ENCODE data around the gene NDUFS7.
A peak's percentile ranks its signal among the peaks of the same experiment; 100 is the strongest.

Gene NDUFS7

DNA sequence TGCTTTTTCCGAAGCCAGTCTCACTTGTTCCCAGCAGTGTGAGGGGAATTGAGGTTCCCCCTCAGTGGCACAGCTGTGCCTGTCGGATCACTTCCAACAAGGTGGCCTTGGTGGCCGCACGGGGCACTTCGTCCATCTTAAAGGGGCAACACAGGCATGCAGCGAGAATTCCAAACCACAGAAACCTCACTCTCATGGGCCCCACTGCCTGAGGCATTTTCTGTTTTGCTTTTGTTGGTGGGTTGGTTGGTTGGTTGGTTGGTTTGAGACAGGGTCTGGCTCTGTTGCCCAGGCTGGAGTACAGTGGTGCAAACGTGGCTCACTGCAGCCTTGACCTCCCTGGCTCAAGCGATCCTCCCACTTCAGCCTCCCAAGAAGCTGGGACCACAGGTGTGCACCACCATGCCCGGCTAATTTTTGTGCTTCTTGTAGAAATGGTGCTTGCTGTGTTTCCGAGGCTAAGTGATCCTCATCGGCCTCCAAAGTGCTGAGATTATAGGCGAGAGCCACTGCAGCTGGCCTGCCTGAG, 3.7 kb upstream of the NDUFS7 start:
- no peak overlapping the region for H3K4me3 ChIP-seq (ENCODE audit: low read depth, low read length)
- TF ChIP-seq, protein P1, sequence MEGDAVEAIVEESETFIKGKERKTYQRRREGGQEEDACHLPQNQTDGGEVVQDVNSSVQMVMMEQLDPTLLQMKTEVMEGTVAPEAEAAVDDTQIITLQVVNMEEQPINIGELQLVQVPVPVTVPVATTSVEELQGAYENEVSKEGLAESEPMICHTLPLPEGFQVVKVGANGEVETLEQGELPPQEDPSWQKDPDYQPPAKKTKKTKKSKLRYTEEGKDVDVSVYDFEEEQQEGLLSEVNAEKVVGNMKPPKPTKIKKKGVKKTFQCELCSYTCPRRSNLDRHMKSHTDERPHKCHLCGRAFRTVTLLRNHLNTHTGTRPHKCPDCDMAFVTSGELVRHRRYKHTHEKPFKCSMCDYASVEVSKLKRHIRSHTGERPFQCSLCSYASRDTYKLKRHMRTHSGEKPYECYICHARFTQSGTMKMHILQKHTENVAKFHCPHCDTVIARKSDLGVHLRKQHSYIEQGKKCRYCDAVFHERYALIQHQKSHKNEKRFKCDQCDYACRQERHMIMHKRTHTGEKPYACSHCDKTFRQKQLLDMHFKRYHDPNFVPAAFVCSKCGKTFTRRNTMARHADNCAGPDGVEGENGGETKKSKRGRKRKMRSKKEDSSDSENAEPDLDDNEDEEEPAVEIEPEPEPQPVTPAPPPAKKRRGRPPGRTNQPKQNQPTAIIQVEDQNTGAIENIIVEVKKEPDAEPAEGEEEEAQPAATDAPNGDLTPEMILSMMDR (IDR thresholded peaks at IDR 0.05; ENCODE audit: low read depth, low read length), result no peak

DNA sequence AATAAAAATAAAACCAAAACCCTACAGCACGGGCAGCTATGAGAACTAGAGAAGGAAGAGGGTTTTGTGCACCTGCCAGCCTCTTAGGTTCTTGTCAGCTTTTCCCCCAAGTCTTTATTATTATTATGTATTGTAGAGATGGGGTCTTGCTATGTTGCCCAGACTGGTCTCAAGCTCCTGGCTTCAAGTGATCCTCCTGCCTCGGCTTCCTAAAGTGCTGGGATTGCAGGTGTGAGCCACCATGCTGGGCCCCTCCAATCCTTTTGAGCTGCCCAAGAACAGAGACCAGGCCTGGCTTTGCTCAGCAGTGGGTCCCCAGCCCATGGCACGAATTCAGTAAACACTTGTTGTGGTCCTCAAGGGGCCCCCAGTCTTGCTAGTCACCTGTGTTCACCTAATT, 1.5 kb upstream of the NDUFS7 start:
- TF ChIP-seq, protein P1 (IDR thresholded peaks at IDR 0.05; ENCODE audit: low read depth, low read length), result no peak
- H3K4me3 ChIP-seq (ENCODE audit: low read depth, low read length), result no peak overlapping the region

DNA sequence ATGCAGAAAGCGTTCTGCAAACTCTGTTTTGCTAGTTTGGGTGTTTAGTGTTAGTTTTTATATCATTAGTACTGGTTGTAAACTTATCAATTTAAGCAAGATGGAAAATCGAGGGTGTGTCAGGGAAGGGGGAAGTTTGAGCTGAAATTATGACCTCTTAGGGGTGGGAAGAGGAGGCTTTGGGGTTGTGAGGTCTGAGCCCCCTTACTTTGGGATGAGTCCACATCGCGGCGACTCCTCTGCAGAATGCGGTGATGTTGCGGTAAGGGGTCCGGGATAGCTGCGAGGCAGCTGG, 743 bp upstream of the NDUFS7 start:
- TF ChIP-seq, protein P1 (IDR thresholded peaks at IDR 0.05; ENCODE audit: low read depth, low read length), result no peak

DNA sequence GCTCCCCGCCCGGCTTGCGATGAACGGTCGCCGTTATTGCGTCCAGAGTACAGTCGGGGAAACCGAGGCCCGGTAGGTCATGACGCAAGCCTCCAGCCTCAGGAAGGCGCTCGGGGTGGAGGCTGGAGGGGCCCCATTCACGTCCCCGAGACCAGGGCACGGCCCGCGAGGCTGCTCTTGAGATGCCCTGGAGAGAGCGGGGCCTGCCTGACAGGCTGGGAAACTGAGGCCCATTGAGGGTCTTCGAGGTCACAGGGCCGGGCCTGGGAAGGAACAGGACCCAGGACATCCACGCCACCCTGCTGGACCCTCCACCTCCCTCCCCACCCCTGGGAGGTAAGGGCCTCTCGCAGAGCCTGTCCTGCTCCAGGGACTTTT, 367 bp downstream of the NDUFS7 start:
- peak overlapping the region; percentile 95 for H3K4me3 ChIP-seq (ENCODE audit: low read depth, low read length)
- TF ChIP-seq, protein P1 (IDR thresholded peaks at IDR 0.05; ENCODE audit: low read depth, low read length), result no peak

More for the DNA sequence above, 743 bp upstream of the NDUFS7 start:
- no peak overlapping the region for H3K4me3 ChIP-seq (ENCODE audit: low read depth, low read length)

DNA sequence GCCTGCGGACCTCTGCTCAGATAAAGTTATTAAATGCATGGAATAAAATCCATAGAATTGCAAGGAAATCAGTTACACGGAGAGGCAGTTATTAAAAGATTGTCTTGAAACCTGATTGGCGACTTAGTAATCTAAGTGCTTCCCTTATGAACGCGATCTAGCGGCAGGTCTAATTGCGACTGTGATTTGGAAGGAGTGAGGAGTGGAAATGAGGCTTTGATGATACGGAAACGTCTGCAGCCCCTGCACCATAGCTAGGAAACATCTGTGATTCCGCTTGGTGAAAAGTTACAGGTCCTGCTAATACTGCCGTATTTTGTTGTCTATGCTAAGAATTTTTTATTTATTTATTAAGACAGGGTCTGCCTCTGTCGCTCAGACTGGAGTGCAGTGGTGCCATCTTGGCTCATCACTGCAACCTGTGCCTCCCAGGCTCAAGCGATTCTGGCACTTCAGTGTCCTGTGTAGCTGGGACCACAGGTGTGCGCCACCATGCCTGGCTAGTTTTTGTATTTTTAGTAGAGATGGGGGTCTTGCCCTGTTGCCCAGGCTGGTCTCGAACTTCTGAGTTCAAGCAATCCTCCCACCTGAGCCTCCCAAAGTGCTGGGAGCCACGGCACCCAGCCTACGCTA, 887 bp downstream of the NDUFS7 start:
- H3K4me3 ChIP-seq (ENCODE audit: low read depth, low read length), result peak overlapping the region; percentile 95
- TF ChIP-seq, protein P1 (IDR thresholded peaks at IDR 0.05; ENCODE audit: low read depth, low read length), result no peak

DNA sequence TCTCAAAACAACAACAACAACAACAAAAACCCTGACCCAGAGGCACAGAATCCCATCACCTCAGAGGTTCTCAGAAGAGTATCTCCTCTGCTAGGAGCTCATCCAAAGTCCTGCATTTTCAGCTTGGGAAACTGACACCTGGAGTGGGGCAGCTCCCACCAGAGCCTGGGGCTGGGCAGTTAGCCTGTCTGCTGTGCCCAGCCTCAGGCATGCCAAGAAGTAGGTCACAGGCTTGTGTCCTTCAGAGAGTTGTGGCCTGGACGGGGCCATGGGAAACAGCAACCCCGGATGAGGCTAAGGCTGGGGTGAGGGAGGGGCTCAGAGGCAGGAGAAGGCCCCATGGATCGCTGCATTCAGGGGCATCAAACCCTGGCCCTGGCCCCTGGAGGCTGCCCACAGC, 2.1 kb downstream of the NDUFS7 start:
- H3K4me3 ChIP-seq (ENCODE audit: low read depth, low read length), result no peak overlapping the region
- TF ChIP-seq, protein P1 (IDR thresholded peaks at IDR 0.05; ENCODE audit: low read depth, low read length), result no peak

DNA sequence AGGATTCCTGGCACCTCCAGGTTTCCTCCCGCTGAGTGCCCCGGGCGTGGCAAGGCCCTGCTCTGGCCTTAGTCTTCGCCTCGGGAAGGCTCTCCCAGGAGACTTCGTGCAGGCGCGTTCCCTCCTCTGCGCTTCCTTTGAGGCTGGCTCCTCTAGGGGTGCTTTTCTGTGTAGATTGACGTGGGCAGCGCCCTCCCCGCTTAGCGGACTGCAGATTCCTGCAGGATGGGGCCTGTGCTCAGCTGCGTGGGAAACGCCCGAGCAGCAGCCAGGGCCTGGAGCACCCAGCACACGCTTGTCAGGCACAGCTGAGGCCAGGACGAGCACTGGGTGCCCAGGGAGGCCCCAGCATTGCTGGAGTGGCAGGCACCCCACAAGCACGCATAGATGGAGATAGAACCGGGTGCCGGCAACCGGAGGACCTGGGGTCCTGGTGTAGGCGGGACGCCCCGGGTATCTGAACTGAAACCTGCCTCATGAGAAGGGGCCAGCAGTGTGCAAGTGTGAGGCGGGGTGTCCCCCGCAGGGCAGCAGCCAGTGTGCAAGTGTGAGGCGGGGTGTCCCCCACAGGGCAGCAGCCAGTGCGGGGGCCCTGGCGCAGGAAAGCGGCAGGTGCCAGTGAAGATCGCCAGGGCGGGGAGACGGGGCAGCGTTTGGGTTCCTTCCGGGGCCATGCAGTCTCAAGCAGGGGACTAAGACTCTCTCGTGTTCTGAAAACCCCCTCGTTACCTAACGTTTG, 3.4 kb downstream of the NDUFS7 start:
- TF ChIP-seq, protein P1 (IDR thresholded peaks at IDR 0.05; ENCODE audit: low read depth, low read length), result no peak

More for the DNA sequence above, 3.4 kb downstream of the NDUFS7 start:
- H3K4me3 ChIP-seq (ENCODE audit: low read depth, low read length), result no peak overlapping the region
